Lung (tissue), 12 donors: Measurements from ENCODE around the gene CAMK1G. TPM values are rescaled to one million over a fixed set of nuclear protein-coding genes. Genes with fewer than 3 reads are reported as not detected.
A peak's percentile ranks its signal among the peaks of the same experiment; 100 is the strongest.

ENCODE experiments used
- ATAC-seq: fragments of 200-7000 bp; cut with Tn5 transposase; one replicate; pipeline ENCODE4 v1.9.1; 2020; ENCODE audit warnings: moderate number of reproducible peaks; ENCODE audit not compliant: insufficient read depth, low FRiP score
- DNase-seq, 3 donors: peaks; one replicate each; pipeline ENCODE4 v3.0.0-alpha.2; 2013 to 2017
- H3K27ac ChIP-seq, 2 donors: one replicate each; pipeline ENCODE4 v1.5.1; 2013; ENCODE audit warnings: mild to moderate bottlenecking in 2 of 2, moderate library complexity in 2 of 2, control low read depth in 1 of 2, inconsistent platforms in 1 of 2, low read depth in 1 of 2, low read length in 1 of 2
- H3K27me3 ChIP-seq, 3 donors: one replicate each; pipeline ENCODE4 v1.5.1; 2013; ENCODE audit warnings: low read length in 2 of 3; ENCODE audit not compliant: control insufficient read depth in 3 of 3, insufficient read depth in 3 of 3
- H3K36me3 ChIP-seq, 4 donors: one replicate each; pipeline ENCODE4 v1.5.1; 2013; ENCODE audit warnings: low read length in 4 of 4, mild to moderate bottlenecking in 1 of 4, moderate library complexity in 1 of 4; ENCODE audit not compliant: control insufficient read depth in 4 of 4, insufficient read depth in 4 of 4
- H3K4me1 ChIP-seq, 5 donors: one replicate each; pipeline ENCODE4 v1.5.1; 2013; ENCODE audit warnings: low read length in 5 of 5, mild to moderate bottlenecking in 2 of 5, moderate library complexity in 1 of 5; ENCODE audit not compliant: control insufficient read depth in 5 of 5, insufficient read depth in 5 of 5
- H3K4me3 ChIP-seq: one replicate; pipeline ENCODE4 v1.5.1; 2013; ENCODE audit warnings: mild to moderate bottlenecking, control low read depth, moderate library complexity
- H3K9ac ChIP-seq, 2 donors: one replicate each; pipeline ENCODE4 v1.5.1; 2013; ENCODE audit warnings: low read length in 2 of 2, control low read depth in 1 of 2; ENCODE audit not compliant: insufficient read depth in 1 of 2
- H3K9me3 ChIP-seq, 4 donors: one replicate each; pipeline ENCODE4 v1.5.1; 2013; ENCODE audit warnings: low read length in 3 of 4, mild to moderate bottlenecking in 1 of 4, moderate library complexity in 1 of 4; ENCODE audit not compliant: control insufficient read depth in 4 of 4, insufficient read depth in 3 of 4
- WGBS, 2 donors: extraction: QIAGEN DNeasy Blood & Tissue Kit; methylation state at CpG; one replicate each; pipeline ENCODE4 v1.1.7; 2013; 5-methylcytosine and 5-hydroxymethylcytosine counted together
- polyA plus RNA-seq, 2 donors: library from polyadenylated mRNA; stranded (reverse); fragments of 200-250 nt; gene quantifications; one replicate each; pipeline ENCODE4 v1.2.1, GENCODE V29; 2013
- total RNA-seq, 2 donors: library from RNA; depleted of rRNA in 1 of 2; stranded (reverse); fragments of >200 nt in 1 of 2; gene quantifications; one replicate each; pipeline ENCODE4 v1.2.1, GENCODE V29; 2014 to 2021
- TF ChIP-seq, protein P1 (sequence below): IDR thresholded peaks from 2 replicates; pipeline ENCODE4 v1.5.1; 2012; ENCODE audit warnings: mild to moderate bottlenecking; ENCODE audit errors: control extremely low read depth, extremely low read depth
- donor health status: control.
- donor health status: control.
- donor health status: Bipolar disorder and iron deficiency.
- donor health status: healthy.
- donor health status: DM: yes; HTN: yes; CAD: no.

CAMK1G gene
- total and polyA plus RNA-seq, 4 donors, result 0.14 to 2.4 (median 0.80) TPM; not detected in 1

DNA sequence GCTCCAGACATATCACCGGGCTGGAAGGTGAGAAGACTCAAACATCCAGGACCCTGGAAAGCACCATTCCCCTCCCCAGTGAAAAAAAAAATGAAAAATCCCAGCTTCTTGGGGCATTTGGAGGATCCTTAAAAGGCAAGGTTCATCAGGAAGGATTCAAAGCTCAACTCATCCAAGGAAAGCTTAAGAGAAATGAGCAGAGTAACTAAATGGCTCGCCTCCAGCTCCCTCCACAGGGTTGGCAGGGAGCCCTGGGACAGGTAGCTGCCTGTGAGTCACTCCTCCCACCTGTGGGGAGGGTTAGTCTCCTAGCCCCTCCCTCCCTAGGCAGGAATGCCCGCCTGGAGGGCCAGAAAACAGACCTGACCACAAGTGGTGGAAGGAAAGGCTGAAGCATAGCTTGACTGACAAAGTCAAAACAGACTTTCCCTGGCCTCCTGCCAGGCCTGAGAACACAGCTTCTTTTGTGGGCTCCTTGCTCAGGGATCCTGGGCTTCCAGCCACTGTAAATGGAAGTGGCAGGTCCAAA, 69.4 kb downstream of the CAMK1G start:
- TF ChIP-seq, protein P1, sequence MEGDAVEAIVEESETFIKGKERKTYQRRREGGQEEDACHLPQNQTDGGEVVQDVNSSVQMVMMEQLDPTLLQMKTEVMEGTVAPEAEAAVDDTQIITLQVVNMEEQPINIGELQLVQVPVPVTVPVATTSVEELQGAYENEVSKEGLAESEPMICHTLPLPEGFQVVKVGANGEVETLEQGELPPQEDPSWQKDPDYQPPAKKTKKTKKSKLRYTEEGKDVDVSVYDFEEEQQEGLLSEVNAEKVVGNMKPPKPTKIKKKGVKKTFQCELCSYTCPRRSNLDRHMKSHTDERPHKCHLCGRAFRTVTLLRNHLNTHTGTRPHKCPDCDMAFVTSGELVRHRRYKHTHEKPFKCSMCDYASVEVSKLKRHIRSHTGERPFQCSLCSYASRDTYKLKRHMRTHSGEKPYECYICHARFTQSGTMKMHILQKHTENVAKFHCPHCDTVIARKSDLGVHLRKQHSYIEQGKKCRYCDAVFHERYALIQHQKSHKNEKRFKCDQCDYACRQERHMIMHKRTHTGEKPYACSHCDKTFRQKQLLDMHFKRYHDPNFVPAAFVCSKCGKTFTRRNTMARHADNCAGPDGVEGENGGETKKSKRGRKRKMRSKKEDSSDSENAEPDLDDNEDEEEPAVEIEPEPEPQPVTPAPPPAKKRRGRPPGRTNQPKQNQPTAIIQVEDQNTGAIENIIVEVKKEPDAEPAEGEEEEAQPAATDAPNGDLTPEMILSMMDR, result no peak
- H3K4me3 ChIP-seq, result no peak overlapping the region
- H3K27ac ChIP-seq, result peak overlapping the region in 1 of 2 donors; percentile 44
- 50 to 57% methylated on average over 3 of the region's 3 CpGs for WGBS, 2 donors
- peaks cover 13 to 38% (median 16%) of the 10 kb centered on the region in 5 donors for H3K4me1 ChIP-seq
- H3K9me3 ChIP-seq, result no peaks in the 10 kb centered on the region
- ATAC-seq (peak; percentile 67), DNase-seq (peak; percentile 89 to 94 (median 89))
- H3K9ac ChIP-seq, result peak overlapping the region in 1 of 2 donors; percentile 11
- H3K27me3 ChIP-seq, result no peaks in the 10 kb centered on the region
- H3K36me3 ChIP-seq, result no peaks in the 10 kb centered on the region

DNA sequence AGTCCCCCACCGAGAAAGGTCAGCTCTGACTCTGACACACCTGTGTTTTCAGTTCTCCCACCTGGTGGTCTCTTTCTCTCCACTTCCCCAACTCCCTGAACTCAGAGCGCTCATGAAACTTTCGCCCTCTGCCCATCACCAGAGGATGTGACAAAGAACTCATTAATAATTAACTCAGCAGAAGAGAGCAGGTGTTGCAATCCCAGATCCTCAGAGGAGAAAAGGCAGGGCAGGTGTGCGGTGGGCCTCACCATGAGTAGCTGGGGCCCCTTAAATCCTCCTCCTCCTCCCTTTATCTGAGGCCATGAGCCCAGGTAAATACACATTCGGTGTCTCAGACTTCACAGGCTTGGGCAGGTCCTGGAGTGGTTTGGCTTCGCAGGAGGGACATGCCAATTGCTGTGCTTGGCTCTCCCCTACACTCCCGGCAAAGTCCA, 70.4 kb downstream of the CAMK1G start:
- Histone ChIP-seq H3K36me3 (no peaks in the 10 kb centered on the region), H3K27ac (peak overlapping the region in 1 of 2 donors; percentile 10), H3K27me3 (no peaks in the 10 kb centered on the region), H3K4me1 (peaks cover 11 to 28% (median 12%) of the 10 kb centered on the region in 5 donors), H3K4me3 (no peak overlapping the region), H3K9me3 (no peaks in the 10 kb centered on the region), H3K9ac (no peak overlapping the region)
- ATAC-seq, result no peak
- TF ChIP-seq, protein P1, result no peak
- peak; percentile 22 to 54 (median 41) for DNase-seq
- 70 to 84% methylated on average over 7 of the region's 7 CpGs for WGBS, 2 donors

DNA sequence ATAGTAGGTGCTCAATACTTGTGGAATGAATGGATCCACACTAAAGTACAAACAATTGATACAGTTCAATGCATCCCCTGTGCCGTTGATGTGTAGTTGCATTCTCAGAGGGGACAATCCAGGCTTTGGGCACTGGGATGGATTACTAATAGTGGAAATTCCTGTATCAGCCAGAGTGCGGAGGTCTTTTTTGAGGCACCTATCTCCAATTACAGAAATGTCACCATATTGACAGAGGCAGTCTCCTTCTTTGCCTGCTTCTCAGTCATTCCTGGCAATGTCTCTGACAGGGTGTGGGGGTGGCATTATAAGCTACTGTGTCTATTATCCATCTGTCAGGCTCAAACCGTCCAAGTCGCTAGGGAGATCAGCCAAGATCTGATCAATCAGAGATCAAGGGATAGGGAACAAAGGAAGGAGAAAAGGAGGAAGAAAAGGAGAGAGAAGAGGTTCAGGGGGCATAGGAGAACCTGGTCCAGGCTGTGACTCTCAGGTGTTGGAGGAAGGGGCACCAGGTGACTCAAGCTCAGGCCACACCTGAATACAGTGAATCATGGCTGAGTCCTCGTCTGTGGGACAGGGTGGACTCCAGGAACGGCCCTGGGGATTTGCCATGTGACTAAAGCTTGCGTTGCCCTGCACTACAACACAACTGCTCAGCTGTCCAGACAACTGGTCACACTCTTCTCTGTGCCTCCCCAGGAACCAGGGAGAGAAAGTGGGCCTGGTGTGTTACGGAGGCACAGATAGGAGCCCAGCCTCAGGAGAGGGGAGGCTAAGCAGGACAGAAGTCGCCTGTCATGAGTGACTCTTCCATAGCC, 72.1 kb downstream of the CAMK1G start:
- H3K4me3 ChIP-seq, result no peak overlapping the region
- TF ChIP-seq, protein P1, result no peak
- ATAC-seq (no peak), DNase-seq (no peak)
- H3K36me3 ChIP-seq, result no peaks in the 10 kb centered on the region
- H3K4me1 ChIP-seq, result peaks cover 6 to 22% (median 9%) of the 10 kb centered on the region in 5 donors
- 83 to 88% methylated on average over 9 of the region's 9 CpGs for WGBS, 2 donors
- H3K27me3 ChIP-seq, result no peaks in the 10 kb centered on the region
- H3K27ac ChIP-seq, result no peak overlapping the region
- no peak overlapping the region for H3K9ac ChIP-seq
- H3K9me3 ChIP-seq, result no peaks in the 10 kb centered on the region
